Measurements from ENCODE around the gene ARL6IP4. TPM values are rescaled to one million over a fixed set of nuclear protein-coding genes. Genes with fewer than 3 reads are reported as not detected.

Gene ARL6IP4
- total RNA-seq, 1 experiment from 2014 or later, result 132 TPM

GRCh38 chr12:123006977-123007376 lies 26.5 kb downstream of the ARL6IP4 start:
- no peak overlapping the region for H2AK5ac ChIP-seq (ENCODE audit: insufficient read length, low read length)
- H4K91ac ChIP-seq (ENCODE audit: insufficient read length, low read depth, low read length), result no peak overlapping the region
- no peak overlapping the region; the same call in 1 of the 2 replicates for H3K14ac ChIP-seq (ENCODE audit: insufficient read depth, low read length)
- H3K79me2 ChIP-seq (ENCODE audit: insufficient read depth, low read length), result no peaks in the 10 kb centered on the region
- no peak overlapping the region for H4K5ac ChIP-seq (ENCODE audit: insufficient read length, low read depth, low read length)
- H2BK20ac ChIP-seq (ENCODE audit: low read depth, low read length, poor library complexity, severe bottlenecking), result no peak overlapping the region
- H3K4me1 ChIP-seq (ENCODE audit: insufficient read depth, low read length), result no peaks in the 10 kb centered on the region
- H3K27ac ChIP-seq (ENCODE audit: insufficient read length, low read depth, low read length), result no peak overlapping the region
- H3K23ac ChIP-seq (ENCODE audit: insufficient read length, low read depth, low read length), result no peak overlapping the region
- TF ChIP-seq, protein P1, sequence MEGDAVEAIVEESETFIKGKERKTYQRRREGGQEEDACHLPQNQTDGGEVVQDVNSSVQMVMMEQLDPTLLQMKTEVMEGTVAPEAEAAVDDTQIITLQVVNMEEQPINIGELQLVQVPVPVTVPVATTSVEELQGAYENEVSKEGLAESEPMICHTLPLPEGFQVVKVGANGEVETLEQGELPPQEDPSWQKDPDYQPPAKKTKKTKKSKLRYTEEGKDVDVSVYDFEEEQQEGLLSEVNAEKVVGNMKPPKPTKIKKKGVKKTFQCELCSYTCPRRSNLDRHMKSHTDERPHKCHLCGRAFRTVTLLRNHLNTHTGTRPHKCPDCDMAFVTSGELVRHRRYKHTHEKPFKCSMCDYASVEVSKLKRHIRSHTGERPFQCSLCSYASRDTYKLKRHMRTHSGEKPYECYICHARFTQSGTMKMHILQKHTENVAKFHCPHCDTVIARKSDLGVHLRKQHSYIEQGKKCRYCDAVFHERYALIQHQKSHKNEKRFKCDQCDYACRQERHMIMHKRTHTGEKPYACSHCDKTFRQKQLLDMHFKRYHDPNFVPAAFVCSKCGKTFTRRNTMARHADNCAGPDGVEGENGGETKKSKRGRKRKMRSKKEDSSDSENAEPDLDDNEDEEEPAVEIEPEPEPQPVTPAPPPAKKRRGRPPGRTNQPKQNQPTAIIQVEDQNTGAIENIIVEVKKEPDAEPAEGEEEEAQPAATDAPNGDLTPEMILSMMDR (conservative IDR thresholded peaks at IDR 0.05), result no peak
- Mint-ChIP-seq H3K27ac (peak overlapping the region in 1 of 3 experiments; percentile 25; a peak in 1 of 7 replicates), H3K36me3 (ENCODE audit: insufficient read depth in 1 of 3, low read depth in 3 of 3) (no peaks in the 10 kb centered on the region; a peak in 1 of 7 replicates), H3K4me1 (0 out of 4 replicates have a peak, but pooled peaks cover 0 to 3% of the 10 kb centered on the region in 2 experiments), H3K9me3 (no peaks in the 10 kb centered on the region), H3K4me3 (no peak overlapping the region), H3K27me3 (ENCODE audit: low read depth) (peaks cover 2% of the 10 kb centered on the region)
- no peak overlapping the region for H4K8ac ChIP-seq (replicated peaks; ENCODE audit: insufficient read length, low read depth, low read length)
- H2AFZ ChIP-seq (ENCODE audit: low read length), result no peak overlapping the region
- no peaks in the 10 kb centered on the region for H4K20me1 ChIP-seq (ENCODE audit: control insufficient read depth, insufficient read depth, insufficient read length)
- no peaks in the 10 kb centered on the region for H3K27me3 ChIP-seq (ENCODE audit: insufficient read depth, low read length)
- H3K23me2 ChIP-seq (ENCODE audit: insufficient read length, low read depth, low read length, poor library complexity, severe bottlenecking), result no peaks in the 10 kb centered on the region
- no CpG with 5 or more reads among the region's 12 CpGs for WGBS (ENCODE audit: extremely low coverage, insufficient read length, low lambda C conversion rate)
- H3K79me1 ChIP-seq (ENCODE audit: insufficient read depth, low read depth, low read length, poor library complexity, severe bottlenecking), result no peaks in the 10 kb centered on the region
- no peak overlapping the region for H2BK5ac ChIP-seq (ENCODE audit: insufficient read length, low read length)
- H3K4me2 ChIP-seq (ENCODE audit: insufficient read depth, insufficient read length, low read length), result no peak overlapping the region
- H3K9me3 ChIP-seq (ENCODE audit: control insufficient read depth, low read depth, low read length), result no peaks in the 10 kb centered on the region
- no peak overlapping the region for H2BK15ac ChIP-seq (ENCODE audit: low read depth, low read length)
- no peak overlapping the region for H3K18ac ChIP-seq (ENCODE audit: insufficient read length, low read depth, low read length)
- H2BK120ac ChIP-seq (ENCODE audit: low read depth, low read length, poor library complexity, severe bottlenecking), result no peak overlapping the region
- no peak overlapping the region for H3T11ph ChIP-seq (ENCODE audit: low read length)
- H3K4ac ChIP-seq (ENCODE audit: low read depth, low read length), result no peak overlapping the region
- H2BK12ac ChIP-seq (ENCODE audit: insufficient read length, low read depth, low read length), result no peak overlapping the region
- H3K9ac ChIP-seq (ENCODE audit: extremely low read depth, insufficient read length, low read length), result no peak overlapping the region
- no peak for DNase-seq
- H3K56ac ChIP-seq (ENCODE audit: insufficient read length, low read depth, low read length), result no peak overlapping the region
